Right hindlimb (tissue), 1 donor: Measurements from ENCODE around the gene CPPED1.

Experiments used
- DNase-seq: peaks from one replicate; pipeline ENCODE4 v3.0.0-alpha.2; 2018

CPPED1 gene

DNA sequence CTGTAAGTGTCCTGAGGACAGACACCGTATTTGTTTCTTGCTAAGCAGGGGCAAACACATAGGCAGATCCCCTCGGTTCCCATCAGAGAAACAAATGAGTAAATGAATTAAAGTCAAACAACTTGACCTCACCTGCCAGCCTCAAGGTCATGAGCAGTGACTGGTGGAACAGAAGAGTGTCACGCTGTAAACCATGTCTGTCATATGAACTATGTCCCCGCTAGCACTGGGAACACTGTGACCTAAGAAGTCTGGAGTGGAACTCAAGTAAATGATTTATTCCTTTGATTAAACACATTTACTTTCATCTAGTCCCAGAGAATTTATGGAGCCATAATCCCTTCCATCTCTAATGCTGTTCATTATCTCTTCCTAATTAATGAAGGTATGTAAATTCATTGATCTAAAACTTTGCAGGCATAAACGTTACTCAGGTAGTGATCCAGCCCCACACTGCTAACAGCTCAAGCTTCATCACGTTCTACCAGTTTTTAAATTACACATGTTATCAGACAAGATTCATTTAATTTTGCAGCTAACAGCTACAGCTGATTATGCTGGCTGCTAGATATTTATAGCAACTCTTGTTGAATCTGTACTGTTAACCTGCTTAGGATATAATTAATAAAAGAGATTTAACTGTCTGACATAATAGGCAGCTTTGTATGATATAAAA, 38.7 kb downstream of the CPPED1 start:
- DNase-seq, result no peak

GRCh38 chr16:12763517-12763916, 40.2 kb downstream of the CPPED1 start:
- no peak for DNase-seq

GRCh38 chr16:12760819-12761611, 42.7 kb downstream of the CPPED1 start:
- no peak for DNase-seq

- DNase-seq, result no peak
These were observed 44.8 kb downstream of the CPPED1 start for GRCh38 chr16:12758670-12759558.

DNA sequence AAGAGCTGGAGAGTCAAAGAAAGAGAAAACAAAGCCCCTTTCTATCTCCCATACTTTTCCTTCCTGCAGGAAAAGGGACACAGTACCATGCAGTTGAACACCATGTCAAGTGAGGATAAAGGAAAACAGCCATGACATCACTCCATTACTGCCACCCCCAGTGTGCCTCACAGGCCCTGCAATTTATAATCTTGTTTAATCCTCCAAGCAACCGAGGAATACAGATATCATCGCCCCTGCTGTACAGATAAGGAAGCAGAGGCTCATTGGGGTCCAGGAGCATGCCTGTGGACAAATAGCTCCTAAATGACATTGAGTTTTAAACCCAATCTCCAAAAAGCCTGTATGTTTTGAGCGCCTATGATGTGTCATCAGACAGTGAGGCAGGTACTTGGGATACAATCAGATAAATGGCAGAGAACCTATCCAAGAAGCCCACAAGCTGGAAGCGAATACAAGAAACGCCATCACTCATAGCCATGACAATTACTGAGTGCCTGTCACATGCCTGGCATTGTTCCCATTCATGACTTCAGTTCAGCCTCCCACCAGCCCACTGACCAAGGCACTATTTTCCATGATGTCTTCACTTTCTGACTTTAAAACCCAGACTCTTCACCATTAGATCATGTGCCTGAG, 45.5 kb downstream of the CPPED1 start:
- no peak for DNase-seq

GRCh38 chr16:12757546-12757945, 46.1 kb downstream of the CPPED1 start:
- DNase-seq, result no peak

GRCh38 chr16:12754824-12755543, 48.7 kb downstream of the CPPED1 start:
- DNase-seq, result no peak

GRCh38 chr16:12753203-12754023, 50.3 kb downstream of the CPPED1 start:
- DNase-seq, result no peak

DNA sequence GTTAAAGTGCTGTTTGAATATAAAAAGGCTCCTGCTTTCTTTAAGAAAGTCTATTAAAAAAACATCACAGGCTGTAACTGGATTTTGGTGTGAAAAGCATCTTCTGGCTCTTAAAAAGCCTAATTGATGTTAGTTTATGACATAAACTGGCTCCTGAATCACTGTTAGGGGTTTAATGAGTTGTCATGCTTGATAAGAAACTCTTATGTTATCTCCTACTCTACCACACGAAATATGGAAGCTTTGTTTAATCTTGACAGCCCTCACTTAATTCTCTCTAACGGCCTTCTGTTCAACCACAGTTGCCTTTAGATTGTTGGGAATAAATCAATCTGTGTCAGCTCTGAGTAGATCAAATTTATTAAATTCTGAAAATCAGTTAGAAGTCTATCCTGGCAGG, 51.5 kb downstream of the CPPED1 start:
- no peak for DNase-seq

DNA sequence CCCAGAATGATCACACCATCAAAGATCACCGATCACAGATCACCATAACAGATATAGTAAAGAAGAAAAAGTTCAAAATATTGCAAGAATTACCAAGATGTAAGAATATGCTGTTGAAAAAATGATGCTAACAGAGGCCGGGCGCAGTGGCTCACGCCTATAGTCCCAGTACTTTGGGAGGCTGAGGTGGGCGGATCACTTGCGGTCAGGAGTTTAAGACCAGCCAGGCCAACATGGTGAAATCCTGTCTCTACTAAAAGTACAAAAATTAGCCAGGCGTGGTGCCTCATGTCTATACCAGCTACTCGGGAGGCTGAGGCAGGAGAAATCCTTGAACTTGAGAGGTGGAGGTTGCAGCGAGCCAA, 53.2 kb downstream of the CPPED1 start:
- no peak for DNase-seq

GRCh38 chr16:12749076-12749475, 54.6 kb downstream of the CPPED1 start:
- no peak for DNase-seq

DNA sequence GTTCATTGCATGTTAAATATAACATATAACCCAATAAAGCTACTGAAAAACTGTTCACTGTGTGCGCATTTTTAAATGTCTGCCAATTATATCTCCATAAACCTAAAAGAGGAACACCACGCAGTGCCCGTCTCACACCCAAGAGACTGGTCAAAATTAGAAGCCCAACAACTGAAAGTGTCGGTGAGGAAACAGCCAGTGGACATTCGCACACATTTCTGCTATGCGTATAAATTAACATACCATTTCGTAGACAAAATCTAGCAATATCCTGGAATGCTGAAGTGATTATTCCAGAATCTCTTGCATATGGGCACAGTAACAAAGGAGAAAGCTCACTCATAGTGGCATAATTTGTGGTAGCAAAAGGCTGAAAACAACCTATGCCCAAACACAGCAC, 55.9 kb downstream of the CPPED1 start:
- no peak for DNase-seq

DNA sequence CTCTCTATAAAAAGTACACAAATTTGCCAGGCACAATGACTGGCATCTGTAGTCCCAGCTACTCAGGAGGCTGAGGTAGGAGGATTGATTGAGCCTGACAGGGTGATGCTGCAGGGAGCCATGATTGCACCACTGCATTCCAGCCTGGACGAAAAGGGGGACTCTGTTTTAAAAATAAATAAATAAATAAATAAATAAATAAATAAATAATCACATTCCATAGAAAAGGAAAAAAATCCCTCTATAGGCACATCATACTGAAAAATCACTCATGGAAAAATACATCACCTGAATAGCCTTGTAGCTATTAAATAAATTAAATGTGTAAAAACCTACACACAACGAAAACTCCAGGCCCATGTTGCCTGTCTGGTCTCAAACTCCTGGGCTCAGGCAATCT, 56.4 kb downstream of the CPPED1 start:
- DNase-seq, result no peak

DNA sequence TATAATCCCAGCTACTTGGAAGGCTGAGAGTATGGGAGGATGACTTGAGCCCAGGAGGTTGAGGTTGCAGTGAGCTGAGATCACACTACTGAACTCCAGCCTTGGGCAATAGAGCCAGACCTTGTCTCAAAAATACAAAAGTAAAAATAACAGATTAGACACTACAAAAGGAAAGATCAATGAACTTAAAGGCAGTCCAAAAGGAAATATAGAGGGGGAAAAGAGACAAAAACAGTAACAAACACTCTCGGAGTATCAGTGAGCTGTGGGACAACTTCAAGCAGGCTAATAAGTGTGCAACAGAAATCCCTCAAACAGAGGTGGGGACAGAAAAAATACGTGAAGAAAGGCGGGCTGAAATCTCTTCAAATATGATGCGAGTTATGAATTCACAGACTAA, 58.8 kb downstream of the CPPED1 start:
- no peak for DNase-seq

GRCh38 chr16:12742741-12743140, 60.9 kb downstream of the CPPED1 start:
- no peak for DNase-seq

GRCh38 chr16:12740986-12741610, 62.6 kb downstream of the CPPED1 start:
- no peak for DNase-seq

GRCh38 chr16:12739738-12740137, 63.9 kb downstream of the CPPED1 start:
- no peak for DNase-seq

DNA sequence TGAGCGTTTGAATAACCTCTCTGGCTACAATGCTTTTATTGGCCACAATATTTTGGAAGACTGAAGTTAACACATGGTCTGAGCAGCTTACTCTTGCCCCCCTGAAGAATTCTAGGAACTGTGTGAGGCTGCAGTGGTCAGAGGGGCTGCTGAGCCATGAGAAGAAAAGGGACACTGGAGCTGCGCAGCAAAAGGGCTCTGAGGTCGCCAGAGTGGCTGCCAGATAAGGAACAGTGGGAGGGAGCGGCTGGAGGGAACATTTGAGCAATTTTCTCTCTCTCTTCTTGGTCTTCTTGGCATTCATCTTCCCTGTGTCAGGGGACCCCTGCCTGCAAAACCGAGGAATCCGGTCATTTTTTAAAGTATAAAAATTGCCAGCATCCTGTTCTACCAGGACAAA, 66.1 kb downstream of the CPPED1 start:
- DNase-seq, result no peak

DNA sequence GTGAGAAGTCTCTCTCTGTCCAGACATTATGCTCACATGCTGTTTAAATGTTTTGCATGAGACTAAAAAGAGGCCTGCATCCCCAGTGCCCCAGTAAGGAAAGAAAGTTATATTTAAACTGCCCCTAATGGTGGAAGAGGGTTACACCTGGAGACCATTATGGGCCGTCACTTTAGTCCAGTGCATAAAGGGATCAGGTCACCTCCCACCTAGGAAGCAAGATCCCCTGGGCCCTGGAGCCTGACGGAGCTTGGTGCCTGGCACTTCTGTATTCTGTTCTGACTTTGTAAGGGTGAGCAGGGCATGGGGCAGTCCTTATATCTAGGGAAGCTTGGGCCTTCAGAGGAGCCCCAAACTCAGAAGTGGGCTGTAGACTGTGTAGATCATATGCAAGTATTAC, 67.9 kb downstream of the CPPED1 start:
- no peak for DNase-seq

GRCh38 chr16:12732600-12732999, 71.1 kb downstream of the CPPED1 start:
- no peak for DNase-seq

DNA sequence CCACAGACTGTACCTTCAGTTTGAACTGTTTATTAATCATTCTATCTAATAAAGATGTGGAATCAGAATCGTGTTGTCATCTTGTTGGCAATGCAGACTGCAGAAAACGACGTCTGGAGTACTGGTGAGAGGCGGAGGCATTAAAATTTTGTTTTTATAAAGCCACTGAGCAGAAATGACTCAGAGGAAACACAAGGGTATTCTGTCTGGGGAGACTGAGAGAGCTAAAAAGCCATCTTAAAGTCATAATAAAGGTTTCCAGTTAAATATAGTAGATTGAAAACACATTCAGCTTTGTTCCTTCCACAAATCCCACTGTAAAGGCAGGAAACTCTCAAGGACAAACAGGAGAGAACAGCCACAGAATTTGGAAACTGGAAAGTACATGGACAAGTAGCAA, 74.2 kb downstream of the CPPED1 start:
- DNase-seq, result no peak
